GM19452 (cell line): ENCODE results near the gene GDAP1L1.

Source experiments
- ATAC-seq: cut with Tn5 transposase; IDR thresholded peaks from one replicate; pipeline ENCODE4 v1.9.1; 2021; ENCODE audit not compliant: unreplicated experiment

GDAP1L1 gene

GRCh38 chr20:44251284-44251683 lies 4.2 kb downstream of the GDAP1L1 start:
- ATAC-seq, result no peak

GRCh38 chr20:44253528-44253927 lies 6.4 kb downstream of the GDAP1L1 start:
- no peak for ATAC-seq

- ATAC-seq, result no peak
Measured at GRCh38 chr20:44254073-44254472, 7.0 kb downstream of the GDAP1L1 start.

- no peak for ATAC-seq
Measured at GRCh38 chr20:44255942-44256341, 8.8 kb downstream of the GDAP1L1 start.

- ATAC-seq, result no peak
Measured at GRCh38 chr20:44256961-44257360, 9.9 kb downstream of the GDAP1L1 start.

GRCh38 chr20:44258226-44258890 lies 11.2 kb downstream of the GDAP1L1 start:
- no peak for ATAC-seq

GRCh38 chr20:44264287-44264686 lies 17.2 kb downstream of the GDAP1L1 start:
- ATAC-seq, result no peak

GRCh38 chr20:44268802-44269201 lies 21.7 kb downstream of the GDAP1L1 start:
- ATAC-seq, result no peak

- ATAC-seq, result no peak
Measured at GRCh38 chr20:44271915-44272663, 25.0 kb downstream of the GDAP1L1 start.

GRCh38 chr20:44273231-44274215 lies 26.4 kb downstream of the GDAP1L1 start:
- no peak for ATAC-seq

- ATAC-seq, result no peak
Measured at GRCh38 chr20:44274303-44275017, 27.4 kb downstream of the GDAP1L1 start.

GRCh38 chr20:44279228-44279627 lies 32.1 kb downstream of the GDAP1L1 start:
- no peak for ATAC-seq

- no peak for ATAC-seq
Measured at GRCh38 chr20:44280387-44280786, 33.3 kb downstream of the GDAP1L1 start.

GRCh38 chr20:44282192-44282591 lies 35.1 kb downstream of the GDAP1L1 start:
- no peak for ATAC-seq

- ATAC-seq, result no peak
Measured at GRCh38 chr20:44284032-44284431, 36.9 kb downstream of the GDAP1L1 start.

GRCh38 chr20:44287272-44288097 lies 40.4 kb downstream of the GDAP1L1 start:
- no peak for ATAC-seq

GRCh38 chr20:44288252-44288651 lies 41.1 kb downstream of the GDAP1L1 start:
- no peak for ATAC-seq

GRCh38 chr20:44291754-44292153 lies 44.6 kb downstream of the GDAP1L1 start:
- no peak for ATAC-seq

- no peak for ATAC-seq
Measured at GRCh38 chr20:44296011-44296410, 48.9 kb downstream of the GDAP1L1 start.

- no peak for ATAC-seq
Measured at GRCh38 chr20:44297721-44298120, 50.6 kb downstream of the GDAP1L1 start.
